Measurements from ENCODE around the gene ZNF184. TPM values are rescaled to one million over a fixed set of nuclear protein-coding genes. Genes with fewer than 3 reads are reported as not detected.

ZNF184 gene
- total and polyA plus RNA-seq, 8 donors: 6.0 to 21.2 (median 16.1) TPM

- no peaks in the 10 kb centered on the region for H3K9me3 ChIP-seq
- H3K27ac ChIP-seq: no peak overlapping the region
- peaks cover 11 to 59% of the 10 kb centered on the region in 2 donors for H3K27me3 ChIP-seq
- intact Hi-C loops (cut with DNase I): no loop called here
- H3K4me3 ChIP-seq: no peak overlapping the region
- H3K4me1 ChIP-seq: peaks cover 0 to 12% of the 10 kb centered on the region in 2 donors
- ATAC-seq (no peak), DNase-seq (no peak)
- no peaks in the 10 kb centered on the region for H3K36me3 ChIP-seq
- no peak for TF ChIP-seq CTCF (IDR thresholded peaks at IDR 0.05)
These were observed 32.5 kb upstream of the ZNF184 start for GRCh38 chr6:27505209-27506027.

GRCh38 chr6:27503436-27504030 is 30.6 kb upstream of the ZNF184 start:
- Histone ChIP-seq H3K9me3 (no peaks in the 10 kb centered on the region), H3K4me1 (peaks cover 0 to 12% of the 10 kb centered on the region in 2 donors), H3K27ac (no peak overlapping the region), H3K36me3 (no peaks in the 10 kb centered on the region), H3K4me3 (peak overlapping the region; percentile 25 to 38), H3K27me3 (peaks cover 14 to 63% of the 10 kb centered on the region in 2 donors)
- ATAC-seq (peak; percentile 81), DNase-seq (peak in 3 of 4 donors; percentile 37 to 85 (median 80))
- TF ChIP-seq CTCF (IDR thresholded peaks at IDR 0.05): no peak
- intact Hi-C loops (cut with DNase I): no loop called here

GRCh38 chr6:27502508-27503435 is 29.9 kb upstream of the ZNF184 start:
- H3K27ac ChIP-seq: no peak overlapping the region
- DNase-seq (peak; percentile 53 to 80 (median 62)), ATAC-seq (peak; percentile 83)
- peaks cover 17 to 70% of the 10 kb centered on the region in 2 donors for H3K27me3 ChIP-seq
- H3K9me3 ChIP-seq: no peaks in the 10 kb centered on the region
- intact Hi-C loops (cut with DNase I): no loop called here
- H3K4me1 ChIP-seq: peaks cover 0 to 12% of the 10 kb centered on the region in 2 donors
- peak overlapping the region; percentile 25 to 38 for H3K4me3 ChIP-seq
- no peak for TF ChIP-seq CTCF (IDR thresholded peaks at IDR 0.05)
- H3K36me3 ChIP-seq: no peaks in the 10 kb centered on the region

- Histone ChIP-seq H3K4me1 (peaks cover 0 to 12% of the 10 kb centered on the region in 2 donors), H3K27me3 (peaks cover 21 to 79% of the 10 kb centered on the region in 2 donors), H3K9me3 (no peaks in the 10 kb centered on the region), H3K4me3 (no peak overlapping the region), H3K27ac (no peak overlapping the region), H3K36me3 (no peaks in the 10 kb centered on the region)
- TF ChIP-seq CTCF (IDR thresholded peaks at IDR 0.05): no peak
- DNase-seq: no peak
- no peak for ATAC-seq
- intact Hi-C loops (cut with DNase I): no loop called here
These were observed 28.3 kb upstream of the ZNF184 start for GRCh38 chr6:27501187-27501586.

All from left lung (tissue), 10 donors.